Renal cortical epithelial cell (primary cell): Measurements from ENCODE around the gene WDR64. TPM values are rescaled to one million over a fixed set of nuclear protein-coding genes. Genes with fewer than 3 reads are reported as not detected.

Experiments used
- DNase-seq: peaks from one replicate; pipeline ENCODE4 v3.0.0-alpha.2; 2011; ENCODE audit warnings: low read depth
- total RNA-seq: library from RNA; depleted of rRNA; stranded (reverse); fragments of >200 nt; gene quantifications from 2 replicates; pipeline ENCODE4 v1.2.3, GENCODE V29; 2014

WDR64 gene
- total RNA-seq = 0.35 TPM in 1 of 2 replicates, not detected in the other

GRCh38 chr1:241652012-241652411, at the start of gene WDR64:
TSS of gene WDR64 (plus strand) at chr1:241652281. CDS start at chr1:241652485, 204 bp downstream.
- no peak for DNase-seq

GRCh38 chr1:241603731-241604245, 48.3 kb upstream of the WDR64 start:
- peak; percentile 88 for DNase-seq

GRCh38 chr1:241605146-241605805, 46.8 kb upstream of the WDR64 start:
- peak; percentile 73 for DNase-seq

- DNase-seq = peak; percentile 92
These were observed 45.5 kb upstream of the WDR64 start for GRCh38 chr1:241606544-241606943.

GRCh38 chr1:241607497-241607896, 44.6 kb upstream of the WDR64 start:
- no peak for DNase-seq

- peak; percentile 77 for DNase-seq
These were observed 43.6 kb upstream of the WDR64 start for GRCh38 chr1:241608379-241609033.

GRCh38 chr1:241610056-241610815, 41.8 kb upstream of the WDR64 start:
- no peak for DNase-seq

GRCh38 chr1:241611063-241611462, 41.0 kb upstream of the WDR64 start:
- DNase-seq = peak; percentile 83

GRCh38 chr1:241611736-241612135, 40.3 kb upstream of the WDR64 start:
- no peak for DNase-seq

- DNase-seq = peak; percentile 94
These were observed 39.3 kb upstream of the WDR64 start for GRCh38 chr1:241612533-241613477.

- peak; percentile 78 for DNase-seq
These were observed 37.9 kb upstream of the WDR64 start for GRCh38 chr1:241614144-241614543.

GRCh38 chr1:241614572-241614971, 37.5 kb upstream of the WDR64 start:
- no peak for DNase-seq

- peak; percentile 98 for DNase-seq
These were observed 36.8 kb upstream of the WDR64 start for GRCh38 chr1:241615043-241615974.

GRCh38 chr1:241617426-241617825, 34.7 kb upstream of the WDR64 start:
- DNase-seq = no peak

GRCh38 chr1:241622669-241623068, 29.4 kb upstream of the WDR64 start:
- DNase-seq = no peak

GRCh38 chr1:241624935-241625334, 27.1 kb upstream of the WDR64 start:
- DNase-seq = no peak

GRCh38 chr1:241627453-241628259, 24.4 kb upstream of the WDR64 start:
- DNase-seq = peak; percentile 90

GRCh38 chr1:241630005-241630404, 22.1 kb upstream of the WDR64 start:
- no peak for DNase-seq

GRCh38 chr1:241630476-241630875, 21.6 kb upstream of the WDR64 start:
- no peak for DNase-seq
